Measurements from ENCODE around the gene EML4.

GRCh38 chr2:42327125-42327524 is 158.0 kb downstream of the EML4 start:
- TF ChIP-seq CTCF (IDR thresholded peaks at IDR 0.05): no peak
- TF ChIP-seq EP300 (IDR thresholded peaks at IDR 0.05): no peak
- no peak for TF ChIP-seq POLR2A (IDR thresholded peaks at IDR 0.05)

Data from ovary (tissue), 3 donors.